OCI-M2 (cell line): ENCODE results near the gene MBIP.

Experiments
- DNase-seq: peaks from one replicate; lab custom pipeline; 2025; ENCODE audit not compliant: unreplicated experiment; lab: John Stamatoyannopoulos, UW

Gene MBIP

GRCh38 chr14:36268121-36268520 lies 52.3 kb downstream of the MBIP start:
- DNase-seq, result no peak

GRCh38 chr14:36264595-36264994 lies 55.8 kb downstream of the MBIP start:
- no peak for DNase-seq

- no peak for DNase-seq
These were observed 56.3 kb downstream of the MBIP start for GRCh38 chr14:36264107-36264506.

- no peak for DNase-seq
These were observed 59.3 kb downstream of the MBIP start for GRCh38 chr14:36260970-36261640.

GRCh38 chr14:36258241-36258640 lies 62.2 kb downstream of the MBIP start:
- no peak for DNase-seq

DNA sequence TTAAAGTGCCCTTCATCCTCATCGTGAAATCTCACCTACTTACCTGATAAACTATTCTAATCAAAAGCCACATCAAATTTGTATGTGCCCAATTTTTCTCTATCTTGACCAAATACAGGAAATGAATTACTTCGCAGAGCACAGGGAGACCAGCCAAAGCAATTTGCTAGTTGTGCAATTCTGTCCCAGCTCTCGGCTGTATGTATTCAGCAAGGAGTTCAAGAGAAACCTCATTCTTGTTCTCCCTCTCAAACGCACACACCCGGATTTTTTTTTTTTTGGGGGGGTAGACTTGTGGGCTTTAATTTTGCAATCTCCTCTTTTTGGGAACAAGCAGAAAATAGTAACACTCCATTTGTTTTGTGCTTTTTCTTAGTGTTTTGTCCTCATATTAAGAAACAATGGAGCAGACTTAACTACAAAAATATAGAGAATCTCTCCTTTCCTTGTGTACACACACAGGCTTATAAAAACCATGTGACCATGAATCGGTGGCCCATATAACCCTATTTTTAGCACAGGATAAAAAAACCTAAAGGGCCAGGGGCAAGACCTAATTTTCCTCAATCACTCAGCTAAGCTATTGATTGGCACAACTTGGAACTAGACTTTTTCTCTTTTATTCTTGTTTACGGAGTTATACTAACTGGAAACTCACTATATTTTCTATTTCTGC lies 64.2 kb downstream of the MBIP start:
- DNase-seq, result no peak

DNA sequence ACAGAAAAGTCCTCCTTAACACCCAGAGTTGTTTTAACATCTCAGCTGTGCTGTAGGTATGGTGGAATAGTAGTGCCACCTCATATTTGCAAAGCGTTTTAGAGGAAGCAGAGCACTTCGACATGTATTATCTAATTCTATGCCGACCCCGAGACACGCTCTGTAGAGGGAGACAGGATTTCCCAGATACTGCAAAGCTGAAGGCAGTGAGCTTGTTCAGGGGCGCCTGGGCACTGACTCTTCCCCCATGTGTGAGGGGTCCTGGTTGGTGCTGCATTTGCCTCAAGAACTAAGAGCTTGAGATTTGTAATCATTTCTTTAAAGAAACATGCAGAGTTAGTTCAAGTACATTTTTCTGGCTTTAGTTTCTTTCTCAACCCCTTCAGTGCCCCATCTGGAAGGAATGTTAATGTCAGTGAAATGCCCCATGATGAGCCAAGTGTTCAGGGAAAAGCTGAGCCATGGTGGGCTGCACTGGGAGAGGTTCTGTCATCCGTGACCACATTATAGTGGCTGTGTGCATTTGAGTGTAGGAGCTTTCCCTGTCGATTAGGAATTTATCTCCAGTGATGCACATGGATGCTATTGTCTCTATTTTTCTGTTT lies 66.3 kb downstream of the MBIP start:
- no peak for DNase-seq
